ENCODE measurements around the gene CACNA1A. TPM values are rescaled to one million over a fixed set of nuclear protein-coding genes. Genes with fewer than 3 reads are reported as not detected.
"Not testable (repeated sequence)": the region's sequence is repeated elsewhere in the genome, so short reads cannot be mapped to it uniquely, and the experiment has no call there.

Gene CACNA1A
- total RNA-seq, 1 experiment from 2014 or later: 0.86 TPM

- no peak for DNase-seq (ENCODE audit: low read depth)
These were observed 224.6 kb downstream of the CACNA1A start for GRCh38 chr19:13281567-13282291.

GRCh38 chr19:13277104-13277809, 229.0 kb downstream of the CACNA1A start:
- DNase-seq (ENCODE audit: low read depth): peak; percentile 71

GRCh38 chr19:13275016-13275722, 231.1 kb downstream of the CACNA1A start:
- DNase-seq (ENCODE audit: low read depth): no peak

- no peak for DNase-seq (ENCODE audit: low read depth)
These were observed 235.7 kb downstream of the CACNA1A start for GRCh38 chr19:13270514-13271105.

- DNase-seq (ENCODE audit: low read depth): no peak
These were observed 236.9 kb downstream of the CACNA1A start for GRCh38 chr19:13269348-13269747.

GRCh38 chr19:13267889-13268288, 238.4 kb downstream of the CACNA1A start:
- no peak for DNase-seq (ENCODE audit: low read depth)

GRCh38 chr19:13267131-13267530, 239.1 kb downstream of the CACNA1A start:
- no peak for DNase-seq (ENCODE audit: low read depth)

- DNase-seq (ENCODE audit: low read depth): peak; percentile 41
These were observed 243.8 kb downstream of the CACNA1A start for GRCh38 chr19:13262450-13262849.

GRCh38 chr19:13260883-13261653, 245.2 kb downstream of the CACNA1A start:
- DNase-seq (ENCODE audit: low read depth): peak; percentile 91

GRCh38 chr19:13256918-13257317, 249.4 kb downstream of the CACNA1A start:
- DNase-seq (ENCODE audit: low read depth): no peak

GRCh38 chr19:13256398-13256797, 249.9 kb downstream of the CACNA1A start:
- not testable (repeated sequence) for DNase-seq (ENCODE audit: low read depth)

- no peak for DNase-seq (ENCODE audit: low read depth)
These were observed 250.6 kb downstream of the CACNA1A start for GRCh38 chr19:13255719-13256059.

GRCh38 chr19:13255041-13255718, 251.1 kb downstream of the CACNA1A start:
- DNase-seq (ENCODE audit: low read depth): no peak

- no peak for DNase-seq (ENCODE audit: low read depth)
These were observed 253.5 kb downstream of the CACNA1A start for GRCh38 chr19:13252569-13253335.

GRCh38 chr19:13244920-13245319, 261.4 kb downstream of the CACNA1A start:
- DNase-seq (ENCODE audit: low read depth): no peak

GRCh38 chr19:13241231-13242104, 264.8 kb downstream of the CACNA1A start:
- peak; percentile 30 for DNase-seq (ENCODE audit: low read depth)

GRCh38 chr19:13240312-13241022, 265.8 kb downstream of the CACNA1A start:
- DNase-seq (ENCODE audit: low read depth): no peak

GRCh38 chr19:13238891-13239534, 267.3 kb downstream of the CACNA1A start:
- no peak for DNase-seq (ENCODE audit: low read depth)

All from LHCN-M2 (cell line).